IMR-90 (cell line): ENCODE results near the gene IQCB1. TPM values are rescaled to one million over a fixed set of nuclear protein-coding genes. Genes with fewer than 3 reads are reported as not detected.
"Not testable (repeated sequence)": the region's sequence is repeated elsewhere in the genome, so short reads cannot be mapped to it uniquely, and the experiment has no call there.

Source experiments
- ATAC-seq: fragments of 200-7000 bp; cut with Tn5 transposase; 2 replicates; pipeline ENCODE4 v1.9.1; 2020; ENCODE audit warnings: low read depth, mild to moderate bottlenecking, moderate library complexity
- BruUV-seq: library from RNA; stranded (reverse); fragments of 400-500 nt; replicated peaks from 2 replicates; lab custom pipeline; 2021; lab: Mats Ljungman, UMichigan
- CTCF ChIA-PET: fragments of 300-600 bp; formaldehyde crosslinking; extraction: SDS; loops from one replicate; lab custom pipeline; 2021; ENCODE audit warnings: antibody characterized with exemption; lab: Yijun Ruan, JAX
- POLR2A ChIA-PET: fragments of 300-600 bp; sonication (Branson Sonifier 250); formaldehyde crosslinking; loops from one replicate; lab custom pipeline; 2022; ENCODE audit warnings: antibody characterized with exemption; ENCODE audit not compliant: unreplicated experiment; lab: Charles Lee
- DNase-seq: peaks from one replicate; pipeline ENCODE4 v3.0.0; 2013
- H2AFZ ChIP-seq: replicated peaks from 2 replicates; pipeline ENCODE3; 2013; ENCODE audit warnings: low read length, mild to moderate bottlenecking; ENCODE audit not compliant: poor library complexity
- H2AK5ac ChIP-seq: 2 replicates; pipeline ENCODE4 v1.6.1; 2013; ENCODE audit warnings: low read depth, low read length, inconsistent platforms
- H2AK9ac ChIP-seq: replicated peaks from 2 replicates; pipeline ENCODE3; 2013; ENCODE audit warnings: mild to moderate bottlenecking, low read depth, low read length, moderate library complexity; ENCODE audit not compliant: poor library complexity
- H2BK120ac ChIP-seq: 2 replicates; pipeline ENCODE4 v1.6.1; 2013; ENCODE audit warnings: low read depth, low read length, inconsistent platforms
- H2BK15ac ChIP-seq: 3 replicates; pipeline ENCODE4 v1.6.1; 2013; ENCODE audit warnings: low read depth, low read length, inconsistent platforms
- H2BK20ac ChIP-seq: 2 replicates; pipeline ENCODE4 v1.6.1; 2013; ENCODE audit warnings: low read depth, mild to moderate bottlenecking, inconsistent platforms, low read length, moderate library complexity
- H2BK5ac ChIP-seq: 2 replicates; pipeline ENCODE4 v1.6.1; 2013; ENCODE audit warnings: mild to moderate bottlenecking, low read depth, low read length, inconsistent platforms; ENCODE audit not compliant: poor library complexity, severe bottlenecking
- H3K14ac ChIP-seq: replicated peaks from 2 replicates; pipeline ENCODE4 v1.6.1; 2013; ENCODE audit warnings: low read depth, low read length, inconsistent platforms
- H3K18ac ChIP-seq: 2 replicates; pipeline ENCODE4 v1.6.1; 2013; ENCODE audit warnings: low read depth, low read length, control low read depth
- H3K23ac ChIP-seq: 2 replicates; pipeline ENCODE4 v1.6.1; 2013; ENCODE audit warnings: low read depth, low read length, inconsistent platforms
- H3K27ac ChIP-seq: 2 replicates; pipeline ENCODE4 v1.5.1; 2013; ENCODE audit warnings: mild to moderate bottlenecking, control low read depth, low read length; ENCODE audit not compliant: insufficient read depth
- H3K27me3 ChIP-seq: 2 replicates; pipeline ENCODE4 v1.6.1; 2013; ENCODE audit warnings: low read length; ENCODE audit not compliant: control insufficient read depth, insufficient read depth
- H3K36me3 ChIP-seq: 2 replicates; pipeline ENCODE4 v1.6.1; 2013; ENCODE audit warnings: low read length, mixed read lengths; ENCODE audit not compliant: control insufficient read depth, insufficient read depth
- H3K4ac ChIP-seq: 2 replicates; pipeline ENCODE4 v1.6.1; 2013; ENCODE audit warnings: low read depth, low read length, inconsistent platforms
- H3K4me1 ChIP-seq: 2 replicates; pipeline ENCODE4 v1.6.1; 2013; ENCODE audit warnings: low read length, mixed read lengths; ENCODE audit not compliant: control insufficient read depth, insufficient read depth
- H3K4me2 ChIP-seq: 2 replicates; pipeline ENCODE4 v1.6.1; 2013; ENCODE audit warnings: low read depth, mild to moderate bottlenecking, control low read depth, low read length, moderate library complexity
- H3K4me3 ChIP-seq: 2 replicates; pipeline ENCODE4 v1.5.1; 2013; ENCODE audit warnings: low read depth, mild to moderate bottlenecking, control low read depth, low read length, moderate library complexity; ENCODE audit not compliant: insufficient read depth
- H3K56ac ChIP-seq: 2 replicates; pipeline ENCODE4 v1.6.1; 2013; ENCODE audit warnings: low read length, inconsistent platforms; ENCODE audit not compliant: insufficient read depth; ENCODE audit errors: extremely low read depth
- H3K79me1 ChIP-seq, 2 experiments: 2 replicates each; pipeline ENCODE4 v1.6.1; 2013; ENCODE audit warnings: low read length in 2 of 2, inconsistent platforms in 1 of 2, low read depth in 1 of 2
- H3K9ac ChIP-seq: 2 replicates; pipeline ENCODE4 v1.6.1; 2013; ENCODE audit warnings: low read depth, low read length, control low read depth
- H3K9me1 ChIP-seq: 2 replicates; pipeline ENCODE4 v1.6.1; 2013; ENCODE audit warnings: low read length, inconsistent platforms; ENCODE audit not compliant: insufficient read depth
- H3K9me3 ChIP-seq: 2 replicates; pipeline ENCODE4 v1.6.1; 2013; ENCODE audit warnings: low read length; ENCODE audit not compliant: control insufficient read depth, insufficient read depth
- H4K20me1 ChIP-seq: 2 replicates; pipeline ENCODE4 v1.6.1; 2013; ENCODE audit warnings: low read length, inconsistent platforms; ENCODE audit not compliant: insufficient read depth
- H4K5ac ChIP-seq: 2 replicates; pipeline ENCODE4 v1.6.1; 2013; ENCODE audit warnings: mild to moderate bottlenecking, low read depth, low read length, control low read depth
- H4K8ac ChIP-seq, 2 experiments: 2 replicates each; pipeline ENCODE4 v1.6.1; 2013; ENCODE audit warnings: low read depth in 2 of 2, low read length in 2 of 2, control low read depth in 1 of 2, inconsistent platforms in 1 of 2
- H4K91ac ChIP-seq: 2 replicates; pipeline ENCODE4 v1.6.1; 2013; ENCODE audit warnings: low read depth, low read length, inconsistent platforms; ENCODE audit not compliant: insufficient read depth
- WGBS, 2 experiments: methylation state at CpG; one replicate each; pipeline versions ENCODE4 v1.1.5 to v1.1.7; 2013; ENCODE audit warnings: missing lambda C conversion rate in 2 of 2; ENCODE audit not compliant: insufficient read length in 1 of 2; ENCODE audit errors: extremely low coverage in 2 of 2; 5-methylcytosine and 5-hydroxymethylcytosine counted together
- dilution Hi-C: fragments of 300-500 bp; cut with HindIII; formaldehyde crosslinking; loops from one replicate; pipeline ENCODE4 v1.14.3; 2018; ENCODE audit warnings: low sequenced_read_pairs; ENCODE audit not compliant: unreplicated experiment
- in situ Hi-C: fragments of 300-500 bp; cut with MboI; formaldehyde crosslinking; loops from 3 replicates; pipeline ENCODE4 v1.14.3; 2019; ENCODE audit warnings: low sequenced_read_pairs, inconsistent platforms, mixed read lengths
- intact Hi-C: fragments of 100-400 bp; cut with micrococcal nuclease; formaldehyde crosslinking; loops from 2 replicates; pipeline ENCODE4 v1.10.0; 2022
- polyA plus RNA-seq, 3 experiments: library from polyadenylated mRNA; depleted of rRNA; stranded (reverse); fragments of >200 nt; gene quantifications; 2 replicates each; pipeline ENCODE4 v1.2.3, GENCODE V29; 2012; ENCODE audit warnings: low replicate concordance in 1 of 3
- total RNA-seq: library from RNA; depleted of rRNA; stranded (reverse); fragments of >200 nt; gene quantifications from 2 replicates; pipeline ENCODE4 v1.2.3, GENCODE V29; 2012

IQCB1 gene
- total and polyA plus RNA-seq, 2 of the 4 experiments (the other 2 are of a cell fraction), result 13.5 to 18.3 TPM

- CTCF ChIA-PET, H3K27ac ChIP-seq, H3K9me1 ChIP-seq, H3K9ac ChIP-seq, H3K4me3 ChIP-seq, H3K4me2 ChIP-seq, H2BK5ac ChIP-seq, H3K36me3 ChIP-seq, DNase-seq, BruUV-seq, H3K4me1 ChIP-seq, H3K27me3 ChIP-seq, H3K23ac ChIP-seq, POLR2A ChIA-PET, H3K56ac ChIP-seq, H4K8ac ChIP-seq, H2AK5ac ChIP-seq, H2BK120ac ChIP-seq, H2AK9ac ChIP-seq, H2AFZ ChIP-seq, ATAC-seq, H2BK15ac ChIP-seq, dilution Hi-C loops, H3K18ac ChIP-seq, H2BK20ac ChIP-seq, H3K14ac ChIP-seq, in situ Hi-C loops, H4K91ac ChIP-seq, H3K9me3 ChIP-seq, H3K4ac ChIP-seq, H4K5ac ChIP-seq, intact Hi-C loops: not testable (repeated sequence)
- WGBS, 2 experiments, result no CpG with 5 or more reads among the region's 2 CpGs
- H3K79me1 ChIP-seq, result peaks cover 19 to 36% of the 10 kb centered on the region in 2 experiments
- H4K20me1 ChIP-seq, result peaks cover 19% of the 10 kb centered on the region
Measured at GRCh38 chr3:121743106-121743505, 91.8 kb downstream of the IQCB1 start.
